HepG2 (cell line): ENCODE data around the gene RASSF4. TPM values are rescaled to one million over a fixed set of nuclear protein-coding genes. Genes with fewer than 3 reads are reported as not detected.

ENCODE experiments used
- BATF2 ChIP-seq: sonication (generic); formaldehyde crosslinking; IDR thresholded peaks from 2 replicates; pipeline ENCODE4 v1.8.0; 2022; ENCODE audit warnings: mild to moderate bottlenecking, missing genetic modification reagents, moderate library complexity
- FOXC1 ChIP-seq: sonication (generic); formaldehyde crosslinking; IDR thresholded peaks from 2 replicates; pipeline ENCODE4 v1.8.0; 2022; ENCODE audit warnings: mild to moderate bottlenecking, missing genetic modification reagents, borderline replicate concordance
- HNRNPH1 ChIP-seq: fragments of 200-400 bp; formaldehyde crosslinking; optimal IDR thresholded peaks from 2 replicates; pipeline ENCODE3; 2017; ENCODE audit warnings: mild to moderate bottlenecking, low read depth, low read length
- MBNL3 ChIP-seq: fragments of 250-450 bp; sonication (Bioruptor Pico); conservative IDR thresholded peaks from 2 replicates; pipeline ENCODE4 v1.8.0; 2022; ENCODE audit warnings: mild to moderate bottlenecking, inconsistent platforms
- NBN ChIP-seq: fragments of 450-650 bp; conservative IDR thresholded peaks from 2 replicates; pipeline ENCODE4 v1.6.1; 2017
- NFKB2 ChIP-seq: sonication (generic); formaldehyde crosslinking; IDR thresholded peaks from 2 replicates; pipeline ENCODE4 v1.4.0; 2020; ENCODE audit warnings: missing genetic modification reagents, borderline replicate concordance
- PAX8 ChIP-seq: sonication (generic); formaldehyde crosslinking; IDR thresholded peaks from 2 replicates; pipeline ENCODE4 v1.8.0; 2022; ENCODE audit warnings: mild to moderate bottlenecking, missing genetic modification reagents, borderline replicate concordance
- POLR2G ChIP-seq: fragments of 200-400 bp; formaldehyde crosslinking; IDR thresholded peaks from 2 replicates; pipeline ENCODE4 v1.6.1; 2018; ENCODE audit warnings: mild to moderate bottlenecking, low read depth, low read length, moderate library complexity
- REL ChIP-seq: sonication (generic); formaldehyde crosslinking; conservative IDR thresholded peaks from 2 replicates; pipeline ENCODE4 v1.8.0; 2022; ENCODE audit warnings: mild to moderate bottlenecking, missing genetic modification reagents, moderate library complexity
- SIN3A ChIP-seq: IDR thresholded peaks from 2 replicates; pipeline ENCODE4 v1.6.1; 2011; ENCODE audit warnings: low read depth, mild to moderate bottlenecking, control low read depth, low read length, borderline replicate concordance
- SMAD3 ChIP-seq: sonication (generic); formaldehyde crosslinking; IDR thresholded peaks from 2 replicates; pipeline ENCODE4 v1.4.0; 2020; ENCODE audit warnings: missing genetic modification reagents
- SOX5 ChIP-seq: IDR thresholded peaks from 2 replicates; pipeline ENCODE4 v1.6.1; 2016; ENCODE audit warnings: borderline replicate concordance
- TRIM22 ChIP-seq: fragments of 450-650 bp; IDR thresholded peaks from 2 replicates; pipeline ENCODE4 v1.6.1; 2017
- U2AF2 ChIP-seq: fragments of 200-400 bp; formaldehyde crosslinking; IDR thresholded peaks from 2 replicates; pipeline ENCODE4 v1.6.1; 2017; ENCODE audit warnings: low read depth, mild to moderate bottlenecking, low read length
- ZNF282 ChIP-seq: fragments of 450-650 bp; IDR thresholded peaks from 2 replicates; pipeline ENCODE4 v1.6.1; 2018; ENCODE audit not compliant: partially characterized antibody
- ZNF3 ChIP-seq: IDR thresholded peaks from 2 replicates; pipeline ENCODE4 v1.7.0; 2017; ENCODE audit warnings: inconsistent platforms
- ZNF460 ChIP-seq: sonication (generic); formaldehyde crosslinking; IDR thresholded peaks from 2 replicates; pipeline ENCODE4 v1.5.1; 2020; ENCODE audit warnings: missing genetic modification reagents, mild to moderate bottlenecking, borderline replicate concordance
- ZNF501 ChIP-seq: sonication (generic); formaldehyde crosslinking; IDR thresholded peaks from 2 replicates; pipeline ENCODE4 v1.5.1; 2020; ENCODE audit warnings: mild to moderate bottlenecking, moderate library complexity, missing genetic modification reagents
- ZNF572 ChIP-seq: sonication (generic); formaldehyde crosslinking; IDR thresholded peaks from 2 replicates; pipeline ENCODE4 v1.5.1; 2020; ENCODE audit warnings: mild to moderate bottlenecking, missing genetic modification reagents
- ZNF691 ChIP-seq: sonication (generic); formaldehyde crosslinking; IDR thresholded peaks from 2 replicates; pipeline ENCODE4 v1.4.0; 2020; ENCODE audit warnings: missing genetic modification reagents, low read depth, mild to moderate bottlenecking, borderline replicate concordance
- ZNF766 ChIP-seq: sonication (generic); formaldehyde crosslinking; IDR thresholded peaks from 2 replicates; pipeline ENCODE4 v1.5.0; 2020; ENCODE audit warnings: missing genetic modification reagents, borderline replicate concordance
- ZNF775 ChIP-seq: sonication (generic); formaldehyde crosslinking; IDR thresholded peaks from 2 replicates; pipeline ENCODE4 v1.4.0; 2020; ENCODE audit warnings: missing genetic modification reagents, mild to moderate bottlenecking, moderate library complexity, borderline replicate concordance
- ZNF782 ChIP-seq: sonication (generic); formaldehyde crosslinking; IDR thresholded peaks from 2 replicates; pipeline ENCODE4 v1.4.0; 2020; ENCODE audit warnings: missing genetic modification reagents, mild to moderate bottlenecking, borderline replicate concordance
- ZNF879 ChIP-seq: sonication (generic); formaldehyde crosslinking; IDR thresholded peaks from 2 replicates; pipeline ENCODE4 v1.8.1; 2023; ENCODE audit warnings: missing genetic modification reagents
- ZSCAN25 ChIP-seq: sonication (generic); formaldehyde crosslinking; IDR thresholded peaks from 2 replicates; pipeline ENCODE4 v1.8.0; 2022; ENCODE audit warnings: mild to moderate bottlenecking, missing genetic modification reagents
- polyA plus RNA-seq, 8 experiments: library from polyadenylated mRNA; depleted of rRNA in 3 of 8; stranded (reverse) in 7 of 8; unstranded in 1 of 8; fragments of >200 nt; fragmentation: Illumina TruSeq in 4 of 8; extraction: Trizol in 4 of 8; gene quantifications; 2 replicates each; pipeline versions ENCODE4 v1.2.1 to v1.2.3, GENCODE V29; 2011 to 2016; ENCODE audit warnings: low read depth in 4 of 8, missing spikeins in 1 of 8, mixed read lengths in 1 of 8; ENCODE audit not compliant: insufficient read depth in 1 of 8
- total RNA-seq, 5 experiments: library from RNA; depleted of rRNA; stranded (reverse); fragments of >200 nt; fragmentation: Illumina TruSeq; extraction: Trizol; gene quantifications; 2 replicates each; pipeline ENCODE4 v1.2.3, GENCODE V29; 2016; ENCODE audit warnings: low read depth in 1 of 5
- TF ChIP-seq, protein P1 (sequence below): sonication (generic); formaldehyde crosslinking; IDR thresholded peaks from 2 replicates; pipeline ENCODE4 v1.4.0; 2020; ENCODE audit warnings: missing genetic modification reagents
- TF ChIP-seq, protein P2 (sequence below): sonication (generic); formaldehyde crosslinking; IDR thresholded peaks from 2 replicates; pipeline ENCODE4 v1.4.0; 2020; ENCODE audit warnings: mild to moderate bottlenecking, missing genetic modification reagents

Gene RASSF4
- total and polyA plus RNA-seq, 2 of the 13 experiments (the other 11 are each of a cell fraction or from before 2014, with no cell fraction given), result 34.0 to 51.7 TPM

DNA sequence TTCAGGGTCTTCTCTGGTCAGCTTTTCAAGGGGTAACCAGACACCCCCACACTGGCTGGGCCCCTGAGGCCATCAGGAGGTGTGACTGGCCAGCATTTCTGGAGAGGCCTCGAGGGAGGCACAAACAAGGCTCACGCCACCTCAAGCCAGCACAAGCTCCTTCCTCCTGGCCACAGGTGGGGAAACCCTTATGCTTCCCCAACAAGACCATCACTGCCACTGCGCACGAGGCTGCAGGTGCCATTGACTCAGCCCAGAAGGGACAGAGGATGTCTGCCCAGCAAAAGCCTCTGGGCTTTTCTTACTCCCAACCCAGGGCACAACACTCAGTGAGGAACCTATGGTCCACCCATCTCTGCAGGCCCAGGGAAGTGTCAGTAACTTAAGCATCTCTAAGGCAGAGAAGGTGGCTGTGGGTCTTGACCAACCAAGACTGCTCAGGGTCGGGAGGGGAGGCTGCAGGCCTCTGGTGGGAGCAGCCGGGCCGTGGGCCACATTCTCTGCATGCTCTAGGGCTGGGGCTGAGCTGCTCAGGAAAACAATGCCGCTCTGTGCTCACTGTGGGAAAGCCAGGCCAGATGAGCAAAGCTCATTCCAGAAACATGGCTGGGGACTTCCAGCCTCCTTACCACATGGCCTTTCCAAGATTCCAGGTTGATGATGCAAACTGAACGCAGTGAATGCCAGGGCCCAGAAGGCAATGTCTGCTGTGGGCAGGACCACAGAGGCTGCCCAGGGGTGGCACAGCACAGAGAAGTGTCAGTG, 24.2 kb upstream of the RASSF4 start (continued):
- TF ChIP-seq, protein P1, sequence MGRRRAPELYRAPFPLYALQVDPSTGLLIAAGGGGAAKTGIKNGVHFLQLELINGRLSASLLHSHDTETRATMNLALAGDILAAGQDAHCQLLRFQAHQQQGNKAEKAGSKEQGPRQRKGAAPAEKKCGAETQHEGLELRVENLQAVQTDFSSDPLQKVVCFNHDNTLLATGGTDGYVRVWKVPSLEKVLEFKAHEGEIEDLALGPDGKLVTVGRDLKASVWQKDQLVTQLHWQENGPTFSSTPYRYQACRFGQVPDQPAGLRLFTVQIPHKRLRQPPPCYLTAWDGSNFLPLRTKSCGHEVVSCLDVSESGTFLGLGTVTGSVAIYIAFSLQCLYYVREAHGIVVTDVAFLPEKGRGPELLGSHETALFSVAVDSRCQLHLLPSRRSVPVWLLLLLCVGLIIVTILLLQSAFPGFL (CRISPR knock-in tag), result no peak
- TF ChIP-seq ZNF501 (CRISPR knock-in tag) (peak; percentile 74; the same call in 1 of the 2 replicates), ZNF282 (no peak), ZNF775 (CRISPR knock-in tag) (no peak), ZNF460 (CRISPR knock-in tag) (no peak), SOX5 (CRISPR knock-in tag) (peak; percentile 84), NFKB2 (CRISPR knock-in tag) (peak; percentile 95), ZNF879 (CRISPR knock-in tag) (peak; percentile 86; the same call in 1 of the 2 replicates), MBNL3 (no peak), HNRNPH1 (no peak), SMAD3 (CRISPR knock-in tag) (peak; percentile 83), U2AF2 (no peak), ZNF691 (CRISPR knock-in tag) (peak; percentile 87; the same call in 1 of the 2 replicates), ZSCAN25 (CRISPR knock-in tag) (peak; percentile 61; the same call in 1 of the 2 replicates), SIN3A (peak; percentile 30; the same call in 1 of the 2 replicates), NBN (no peak), ZNF3 (no peak), REL (CRISPR knock-in tag) (peak; percentile 80), TRIM22 (no peak), PAX8 (no peak), ZNF782 (CRISPR knock-in tag) (no peak), POLR2G (0 out of 2 replicates have a peak, but pooled peaks have one; percentile 33), FOXC1 (CRISPR knock-in tag) (peak; percentile 77; the same call in 1 of the 2 replicates), BATF2 (CRISPR knock-in tag) (peak; percentile 82; the same call in 1 of the 2 replicates), ZNF572 (CRISPR knock-in tag) (no peak; the same call in 1 of the 2 replicates), ZNF766 (CRISPR knock-in tag) (no peak; the same call in 1 of the 2 replicates)
- TF ChIP-seq, protein P2, sequence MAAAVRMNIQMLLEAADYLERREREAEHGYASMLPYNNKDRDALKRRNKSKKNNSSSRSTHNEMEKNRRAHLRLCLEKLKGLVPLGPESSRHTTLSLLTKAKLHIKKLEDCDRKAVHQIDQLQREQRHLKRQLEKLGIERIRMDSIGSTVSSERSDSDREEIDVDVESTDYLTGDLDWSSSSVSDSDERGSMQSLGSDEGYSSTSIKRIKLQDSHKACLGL (CRISPR knock-in tag), result peak; percentile 58; the same call in 1 of the 2 replicates
